Trophoblast cell (in vitro differentiated cells and primary cell): ENCODE data around the gene DNAH7.

Source experiments
- DNase-seq, 2 donors: peaks; one replicate each; pipeline ENCODE4 v3.0.0-alpha.2; 2016
- H2AFZ ChIP-seq: 2 replicates; pipeline ENCODE4 v1.6.1; 2013; ENCODE audit warnings: low read length, moderate library complexity, mild to moderate bottlenecking; ENCODE audit not compliant: insufficient read depth, poor library complexity
- H2AK5ac ChIP-seq: 2 replicates; pipeline ENCODE4 v1.6.1; 2013; ENCODE audit warnings: mild to moderate bottlenecking, low read length
- H2BK120ac ChIP-seq: 2 replicates; pipeline ENCODE4 v1.6.1; 2013; ENCODE audit warnings: low read length, mild to moderate bottlenecking, moderate library complexity; ENCODE audit not compliant: insufficient read depth, poor library complexity
- H2BK12ac ChIP-seq: 2 replicates; pipeline ENCODE4 v1.6.1; 2013; ENCODE audit warnings: mild to moderate bottlenecking, low read length, moderate library complexity
- H2BK5ac ChIP-seq: 2 replicates; pipeline ENCODE4 v1.6.1; 2013; ENCODE audit warnings: low read length, low read depth, moderate library complexity, mild to moderate bottlenecking; ENCODE audit not compliant: poor library complexity
- H3K14ac ChIP-seq: 2 replicates; pipeline ENCODE4 v1.6.1; 2013; ENCODE audit warnings: mild to moderate bottlenecking, low read length
- H3K18ac ChIP-seq: 2 replicates; pipeline ENCODE4 v1.6.1; 2013; ENCODE audit warnings: mild to moderate bottlenecking, low read length
- H3K23ac ChIP-seq: 2 replicates; pipeline ENCODE4 v1.6.1; 2013; ENCODE audit warnings: low read length
- H3K27ac ChIP-seq: 2 replicates; pipeline ENCODE4 v1.5.1; 2013; ENCODE audit warnings: low read depth, mild to moderate bottlenecking, inconsistent platforms, low read length, moderate library complexity
- H3K27me3 ChIP-seq: 2 replicates; pipeline ENCODE4 v1.6.1; 2013; ENCODE audit warnings: inconsistent platforms, mild to moderate bottlenecking, low read length, moderate library complexity; ENCODE audit not compliant: insufficient read depth
- H3K36me3 ChIP-seq, 2 experiments: 1 replicate in 1 of 2; 2 replicates in 1 of 2; pipeline ENCODE4 v1.6.1; 2013; ENCODE audit warnings: low read length in 2 of 2, mild to moderate bottlenecking in 2 of 2, moderate library complexity in 1 of 2; ENCODE audit not compliant: insufficient read depth in 2 of 2, control insufficient read depth in 1 of 2
- H3K4ac ChIP-seq: 2 replicates; pipeline ENCODE4 v1.6.1; 2013; ENCODE audit warnings: low read depth, mild to moderate bottlenecking, low read length, moderate library complexity
- H3K4me1 ChIP-seq, 2 experiments: 1 replicate in 1 of 2; 2 replicates in 1 of 2; pipeline ENCODE4 v1.6.1; 2013; ENCODE audit warnings: low read length in 2 of 2, mild to moderate bottlenecking in 2 of 2, moderate library complexity in 1 of 2; ENCODE audit not compliant: insufficient read depth in 2 of 2, control insufficient read depth in 1 of 2
- H3K4me2 ChIP-seq: 2 replicates; pipeline ENCODE4 v1.6.1; 2013; ENCODE audit warnings: inconsistent platforms, mild to moderate bottlenecking, low read length, moderate library complexity
- H3K4me3 ChIP-seq: 2 replicates; pipeline ENCODE4 v1.5.1; 2013; ENCODE audit warnings: mild to moderate bottlenecking, low read depth, low read length, inconsistent platforms
- H3K79me1 ChIP-seq: one replicate; pipeline ENCODE4 v1.6.1; 2013; ENCODE audit warnings: low read length
- H3K79me2 ChIP-seq: 2 replicates; pipeline ENCODE4 v1.6.1; 2013; ENCODE audit warnings: low read length, mild to moderate bottlenecking; ENCODE audit not compliant: control insufficient read depth, insufficient read depth, poor library complexity
- H3K9ac ChIP-seq: 2 replicates; pipeline ENCODE4 v1.6.1; 2013; ENCODE audit warnings: mild to moderate bottlenecking, low read length
- H3K9me3 ChIP-seq: 2 replicates; pipeline ENCODE4 v1.6.1; 2013; ENCODE audit warnings: low read depth, mild to moderate bottlenecking, control low read depth, inconsistent platforms, low read length; ENCODE audit not compliant: insufficient read depth
- H4K12ac ChIP-seq: 2 replicates; pipeline ENCODE4 v1.6.1; 2013; ENCODE audit warnings: low read depth, mild to moderate bottlenecking, low read length, moderate library complexity
- H4K8ac ChIP-seq: 2 replicates; pipeline ENCODE4 v1.6.1; 2013; ENCODE audit warnings: low read depth, mild to moderate bottlenecking, low read length, moderate library complexity
- H4K91ac ChIP-seq: one replicate; pipeline ENCODE4 v1.6.1; 2013; ENCODE audit warnings: low read depth, mild to moderate bottlenecking, low read length, moderate library complexity
- WGBS: extraction: QIAGEN DNeasy Blood & Tissue Kit; methylation state at CpG from one replicate; pipeline ENCODE4 v1.1.7; 2013; ENCODE audit warnings: missing lambda C conversion rate; ENCODE audit not compliant: insufficient read length, insufficient coverage; ENCODE audit errors: extremely low coverage; 5-methylcytosine and 5-hydroxymethylcytosine counted together

DNAH7 gene

GRCh38 chr2:196083601-196084000 lies 15.0 kb upstream of the DNAH7 start:
- Histone ChIP-seq H2BK120ac (no peak overlapping the region), H2BK5ac (no peak overlapping the region), H3K27ac (no peak overlapping the region), H2AK5ac (no peak overlapping the region), H3K4me3 (no peak overlapping the region), H3K4me2 (no peak overlapping the region), H3K4ac (no peak overlapping the region), H4K8ac (no peak overlapping the region), H3K23ac (no peak overlapping the region), H3K36me3 (peaks cover 0 to 2% of the 10 kb centered on the region in 2 experiments), H3K79me2 (no peaks in the 10 kb centered on the region), H3K18ac (no peak overlapping the region), H3K9ac (no peak overlapping the region), H2AFZ (no peak overlapping the region), H3K9me3 (peaks cover 6% of the 10 kb centered on the region), H3K79me1 (no peaks in the 10 kb centered on the region), H4K12ac (no peak overlapping the region), H2BK12ac (no peak overlapping the region), H3K27me3 (no peaks in the 10 kb centered on the region), H4K91ac (no peak overlapping the region), H3K14ac (no peak overlapping the region), H3K4me1 (no peaks in the 10 kb centered on the region)
- WGBS, result no CpG with 5 or more reads among the region's 5 CpGs
- DNase-seq, result no peak

- Histone ChIP-seq H4K8ac (no peak overlapping the region), H2BK12ac (no peak overlapping the region), H3K4me1 (no peaks in the 10 kb centered on the region), H3K9me3 (peaks cover 6% of the 10 kb centered on the region), H3K79me2 (no peaks in the 10 kb centered on the region), H3K9ac (no peak overlapping the region), H3K36me3 (peaks cover 0 to 2% of the 10 kb centered on the region in 2 experiments), H3K4me3 (no peak overlapping the region), H3K14ac (no peak overlapping the region), H3K79me1 (no peaks in the 10 kb centered on the region), H4K91ac (no peak overlapping the region), H3K23ac (no peak overlapping the region), H3K18ac (no peak overlapping the region), H2AFZ (no peak overlapping the region), H3K27me3 (no peaks in the 10 kb centered on the region), H2AK5ac (no peak overlapping the region), H3K4ac (no peak overlapping the region), H2BK120ac (no peak overlapping the region), H2BK5ac (no peak overlapping the region), H3K27ac (no peak overlapping the region), H4K12ac (no peak overlapping the region), H3K4me2 (no peak overlapping the region)
- DNase-seq, result no peak
- no CpG with 5 or more reads among the region's 2 CpGs for WGBS
Measured at GRCh38 chr2:196080526-196080925, 11.9 kb upstream of the DNAH7 start.

DNA sequence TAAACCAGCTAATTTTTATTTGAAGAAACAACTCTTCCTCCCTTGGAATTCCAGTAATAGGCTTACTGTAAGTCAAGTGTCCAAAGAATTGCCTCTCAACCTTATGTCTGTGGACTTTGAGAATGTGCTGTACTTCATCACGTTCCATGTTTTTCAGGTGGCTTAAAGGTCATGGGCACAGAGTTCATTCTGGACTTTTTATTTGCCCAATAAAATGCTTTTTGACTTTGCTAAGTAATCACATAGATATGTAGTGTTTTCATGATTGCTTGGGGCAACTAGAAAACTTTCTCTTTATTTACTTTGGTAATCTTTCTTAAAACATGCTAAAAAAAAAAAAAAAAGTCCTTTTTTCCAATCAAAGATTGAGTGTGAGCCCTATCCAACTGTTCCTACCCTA lies 10.4 kb upstream of the DNAH7 start:
- Histone ChIP-seq H2BK12ac (no peak overlapping the region), H3K79me2 (no peaks in the 10 kb centered on the region), H4K91ac (no peak overlapping the region), H3K4me3 (no peak overlapping the region), H2AK5ac (no peak overlapping the region), H3K9ac (no peak overlapping the region), H3K27me3 (no peaks in the 10 kb centered on the region), H4K8ac (no peak overlapping the region), H4K12ac (no peak overlapping the region), H3K4ac (no peak overlapping the region), H3K14ac (no peak overlapping the region), H3K23ac (no peak overlapping the region), H2AFZ (no peak overlapping the region), H3K79me1 (no peaks in the 10 kb centered on the region), H3K27ac (no peak overlapping the region), H2BK120ac (no peak overlapping the region), H3K4me2 (no peak overlapping the region), H2BK5ac (no peak overlapping the region), H3K36me3 (peaks cover 0 to 2% of the 10 kb centered on the region in 2 experiments), H3K4me1 (no peaks in the 10 kb centered on the region), H3K9me3 (peaks cover 6% of the 10 kb centered on the region), H3K18ac (no peak overlapping the region)
- DNase-seq, result no peak
- WGBS, result no CpG with 5 or more reads among the region's 1 CpG

DNA sequence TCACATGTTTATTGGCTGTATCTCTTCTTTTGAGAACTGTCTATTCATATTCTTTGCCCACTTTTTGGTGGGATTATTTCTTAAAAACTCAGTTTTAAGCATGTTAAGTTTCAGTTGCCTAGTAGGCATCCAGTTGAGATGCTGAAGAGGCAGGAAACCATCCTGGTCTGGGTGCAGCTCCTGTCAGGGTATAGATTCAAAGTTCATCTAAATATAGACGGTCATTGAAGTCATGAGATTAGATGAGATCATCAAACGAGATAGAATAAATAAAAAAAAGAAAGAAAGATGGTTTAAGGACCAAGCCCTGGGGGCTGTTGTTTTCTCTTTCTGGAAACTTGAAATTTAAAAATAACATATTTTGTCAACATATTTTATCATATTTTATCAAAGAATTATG lies 9.2 kb upstream of the DNAH7 start:
- H3K79me2 ChIP-seq, result no peaks in the 10 kb centered on the region
- H3K9me3 ChIP-seq, result no peaks in the 10 kb centered on the region
- no peak overlapping the region for H3K18ac ChIP-seq
- no peak overlapping the region for H2AK5ac ChIP-seq
- H3K4me2 ChIP-seq, result no peak overlapping the region
- no peak overlapping the region for H3K4me3 ChIP-seq
- H3K14ac ChIP-seq, result no peak overlapping the region
- DNase-seq, result no peak
- no peak overlapping the region for H4K12ac ChIP-seq
- no peak overlapping the region for H3K23ac ChIP-seq
- no peak overlapping the region for H3K4ac ChIP-seq
- no peak overlapping the region for H2BK120ac ChIP-seq
- H3K9ac ChIP-seq, result no peak overlapping the region
- H3K4me1 ChIP-seq, result no peaks in the 10 kb centered on the region
- H3K27ac ChIP-seq, result no peak overlapping the region
- no peak overlapping the region for H4K91ac ChIP-seq
- no peak overlapping the region for H2AFZ ChIP-seq
- H3K36me3 ChIP-seq, result no peaks in the 10 kb centered on the region
- H3K79me1 ChIP-seq, result no peaks in the 10 kb centered on the region
- WGBS, result no CpG with 5 or more reads among the region's 2 CpGs
- H4K8ac ChIP-seq, result no peak overlapping the region
- H2BK5ac ChIP-seq, result no peak overlapping the region
- no peaks in the 10 kb centered on the region for H3K27me3 ChIP-seq
- no peak overlapping the region for H2BK12ac ChIP-seq
